ENCODE data around the gene TNRC18.

DNA sequence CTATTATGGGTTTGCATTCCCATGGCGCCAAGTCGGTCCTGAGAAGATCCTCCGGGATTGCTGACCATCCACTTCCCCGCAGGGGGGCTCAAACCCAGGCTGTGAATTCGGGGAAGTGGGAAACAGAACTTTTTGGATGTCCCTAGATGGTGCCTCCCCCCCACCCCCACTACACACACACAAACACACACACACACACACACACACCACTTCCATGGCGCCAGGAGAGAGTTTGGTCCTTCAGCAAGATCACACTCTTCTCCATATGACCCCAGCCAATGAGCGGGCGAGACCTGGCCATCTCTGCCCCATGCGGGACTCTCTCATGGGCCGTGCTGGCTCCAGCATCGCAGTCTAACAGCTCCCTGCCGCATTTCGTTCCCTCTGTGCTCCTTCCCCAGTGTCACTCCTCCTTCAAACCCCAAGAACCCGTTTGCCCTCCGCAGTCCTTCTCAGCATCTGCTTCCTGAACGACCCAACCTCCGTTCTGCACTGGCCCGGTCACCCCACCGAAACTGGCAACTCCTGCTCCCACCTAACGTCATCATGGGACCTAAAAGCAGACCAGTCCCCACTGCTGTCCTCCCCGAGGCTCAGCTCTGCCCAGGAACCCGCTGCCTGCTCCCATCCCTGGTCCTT lies 32.1 kb upstream of the TNRC18 start:
- TF ChIP-seq CTCF (IDR thresholded peaks at IDR 0.05; ENCODE audit: low read length) (no peak), EZH2 (IDR thresholded peaks at IDR 0.05; ENCODE audit: borderline replicate concordance, low read length) (no peak)
